ENCODE data around the gene RPA1.
A peak's percentile ranks its signal among the peaks of the same experiment; 100 is the strongest.
"Not testable (repeated sequence)": the region's sequence is repeated elsewhere in the genome, so short reads cannot be mapped to it uniquely, and the experiment has no call there.

Gene RPA1

DNA sequence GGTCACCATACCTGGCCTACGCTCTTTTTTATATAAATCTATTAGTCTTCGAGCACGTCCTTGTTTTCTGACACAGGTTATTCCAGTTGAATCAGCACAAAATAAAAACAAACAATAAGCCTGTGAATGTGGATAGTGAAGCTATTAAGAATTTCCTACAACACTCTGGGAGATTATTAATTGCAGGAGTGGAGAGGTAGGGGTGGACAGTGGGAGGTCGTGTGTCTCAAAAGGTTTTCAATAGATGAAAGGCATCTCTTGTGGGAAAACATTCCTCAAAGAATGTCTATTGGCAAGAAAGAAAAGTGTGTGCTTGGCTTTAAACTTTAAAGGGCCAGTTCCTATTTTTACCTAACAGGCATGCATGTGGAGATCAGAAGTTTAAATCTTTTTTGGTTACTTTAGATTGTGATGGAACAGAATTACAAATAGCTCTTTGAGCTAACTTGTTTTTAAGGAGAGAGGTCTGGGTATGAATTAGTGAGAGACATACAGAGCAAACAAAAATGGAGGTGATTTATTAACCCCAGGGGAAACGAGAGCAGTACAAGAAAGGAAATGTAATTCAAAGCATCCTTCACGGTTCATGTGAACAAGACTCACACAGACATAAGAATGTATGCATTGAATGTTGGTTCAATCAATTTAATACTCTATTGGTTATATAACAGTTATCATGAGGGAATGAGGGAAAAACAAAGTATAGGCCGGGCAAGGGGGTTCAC is 9.1 kb upstream of the RPA1 start:
- no peak for DNase-seq

DNA sequence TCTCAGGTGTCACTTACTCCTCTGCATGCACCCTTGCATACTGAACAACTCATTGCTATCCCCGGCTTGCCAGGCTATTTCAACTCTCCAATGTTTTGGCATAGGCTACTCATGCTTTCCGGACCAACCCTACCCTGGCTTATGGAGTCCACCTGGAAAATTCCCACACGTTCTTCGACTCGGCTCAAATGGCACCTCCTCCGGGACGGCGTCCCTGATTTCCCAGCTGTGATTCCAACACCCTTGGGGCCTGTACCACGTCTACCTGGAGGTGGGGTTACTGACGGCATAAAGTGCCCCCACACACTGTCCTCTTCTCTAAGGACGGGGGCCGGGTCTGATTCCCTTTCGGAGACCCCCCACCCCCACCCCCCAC is 601 bp upstream of the RPA1 start:
- peak; percentile 68 for DNase-seq

DNA sequence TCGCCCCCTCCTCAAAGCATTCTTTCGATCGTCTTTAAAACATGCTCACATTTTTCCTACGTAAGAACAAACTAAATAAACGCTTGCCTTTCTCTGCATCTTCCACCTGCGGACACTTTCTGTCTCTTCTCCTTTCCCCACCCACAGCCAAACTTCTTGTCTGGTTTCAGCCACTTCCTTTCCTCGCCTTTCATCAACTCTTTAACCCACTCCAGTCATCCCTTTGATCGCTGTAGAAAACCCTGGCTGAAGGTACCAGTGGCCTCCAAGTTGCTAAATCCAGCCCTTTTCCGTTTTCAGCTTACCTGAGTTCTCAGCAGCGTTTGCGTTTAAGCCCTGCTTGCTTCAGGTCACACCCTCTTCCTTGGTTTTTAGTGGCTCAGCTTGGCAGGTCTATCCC is 483 bp downstream of the RPA1 start:
- peak; percentile 66 for DNase-seq

DNA sequence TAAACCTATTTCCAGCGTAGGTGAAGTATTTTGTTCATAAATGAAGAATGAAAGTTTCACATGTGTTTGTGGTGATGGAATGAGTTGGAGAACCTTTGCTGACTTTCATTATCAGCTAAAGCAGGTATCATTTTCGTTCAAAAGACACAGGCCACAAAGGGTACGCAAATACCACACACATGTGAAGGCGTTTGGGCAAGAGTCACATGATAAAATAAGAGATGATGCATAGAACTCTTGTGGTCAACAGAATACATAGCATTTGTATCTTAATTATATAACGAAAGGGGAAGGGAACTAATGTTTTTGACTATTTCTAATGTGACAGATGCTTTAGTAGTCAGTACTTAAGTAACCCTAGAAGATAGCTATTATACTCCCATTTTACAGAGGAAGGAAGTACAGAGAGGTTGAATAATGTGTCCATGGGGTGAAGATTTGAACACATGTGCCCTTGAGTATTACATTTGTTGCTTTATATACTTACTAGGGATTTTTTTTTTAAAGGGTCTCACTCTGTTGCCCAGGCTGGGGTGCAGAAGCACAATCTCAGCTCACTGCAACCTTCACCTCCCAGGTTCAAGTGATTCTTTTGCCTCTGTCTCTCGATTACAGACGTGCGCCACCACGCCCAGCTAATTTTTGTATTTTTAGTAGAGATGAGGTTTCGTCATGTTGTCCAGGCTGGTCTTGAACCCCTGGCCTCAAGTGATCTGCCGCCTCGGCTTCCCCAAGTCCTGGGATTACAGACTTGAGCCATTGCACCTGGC is 4.8 kb downstream of the RPA1 start:
- DNase-seq = no peak

DNA sequence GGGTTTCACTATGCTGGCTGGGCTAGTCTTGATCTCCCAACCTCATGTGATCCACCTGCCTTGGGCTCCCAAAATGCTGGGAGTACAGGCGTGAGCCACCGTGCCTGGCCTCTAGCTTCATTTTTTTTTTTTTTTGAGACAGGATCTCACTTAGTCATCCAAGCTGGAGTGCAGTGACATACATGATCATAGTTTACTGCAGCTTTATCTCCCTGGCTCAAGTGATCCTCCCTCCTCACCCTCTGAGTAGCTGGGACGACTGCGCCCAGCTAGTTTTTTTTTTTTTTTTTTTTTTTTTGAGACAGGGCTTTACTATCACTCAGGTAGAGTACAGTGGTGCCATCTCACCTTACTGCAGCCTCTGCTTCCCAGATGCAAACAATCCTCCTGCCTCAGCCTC is 9.7 kb downstream of the RPA1 start:
- no peak for DNase-seq

DNA sequence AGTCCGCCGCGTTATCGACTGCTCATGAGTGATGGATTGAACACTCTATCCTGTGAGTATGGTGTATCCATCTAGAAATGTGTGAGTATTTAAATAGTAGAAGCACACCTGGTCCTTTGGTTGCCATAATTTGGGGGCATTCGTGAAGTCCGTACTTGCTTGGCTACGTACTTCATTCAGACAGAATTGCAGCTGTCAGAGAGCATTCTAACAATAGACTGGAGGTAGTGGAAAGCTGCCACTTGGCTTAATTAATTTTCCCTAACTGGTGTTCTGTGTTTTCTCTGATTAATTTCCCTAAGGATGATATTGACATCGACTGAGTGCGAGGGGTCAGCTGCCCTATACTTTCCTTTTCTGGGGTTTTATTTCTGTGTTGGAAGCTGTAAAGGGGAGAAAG is 14.1 kb downstream of the RPA1 start:
- no peak for DNase-seq

DNA sequence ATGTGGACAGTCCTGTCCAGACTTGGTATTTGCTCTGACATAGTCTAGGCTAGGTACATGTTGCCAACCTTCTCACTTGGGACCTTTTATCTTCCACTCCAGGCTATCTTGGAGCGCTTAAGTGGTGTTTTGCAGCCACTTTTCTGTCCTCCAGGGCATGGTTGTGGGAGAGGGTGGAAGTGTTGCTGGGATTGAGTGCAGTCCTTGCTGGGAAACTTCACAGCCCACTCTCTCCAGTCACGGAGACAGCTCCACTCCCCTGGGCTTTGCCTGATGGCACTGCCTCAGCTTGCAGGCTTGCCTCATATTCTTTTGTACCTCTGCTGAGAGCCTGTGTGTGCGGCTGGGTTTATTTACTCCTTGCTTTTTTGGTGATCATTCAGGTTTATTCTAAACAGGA is 17.4 kb downstream of the RPA1 start:
- no peak for DNase-seq

DNA sequence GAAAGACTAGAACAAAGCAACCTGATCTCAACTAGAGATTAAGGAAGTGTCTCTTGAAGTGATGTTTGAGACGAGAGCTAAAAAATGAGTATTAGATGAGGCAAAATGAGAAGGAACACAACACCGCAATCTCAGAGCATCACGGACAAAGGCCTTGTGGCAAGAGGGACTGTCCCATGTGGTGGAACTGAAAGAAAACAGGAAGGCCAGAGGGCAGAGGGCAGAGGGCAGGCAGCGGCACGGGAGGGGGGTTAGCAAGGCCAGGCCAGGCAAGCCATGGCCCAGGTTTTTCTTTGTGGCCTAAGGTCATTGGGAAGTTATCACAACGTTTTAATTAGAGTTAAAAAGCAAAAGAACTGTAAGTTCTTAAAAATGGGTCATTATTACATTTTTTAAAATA is 22.5 kb downstream of the RPA1 start:
- DNase-seq = no peak

DNA sequence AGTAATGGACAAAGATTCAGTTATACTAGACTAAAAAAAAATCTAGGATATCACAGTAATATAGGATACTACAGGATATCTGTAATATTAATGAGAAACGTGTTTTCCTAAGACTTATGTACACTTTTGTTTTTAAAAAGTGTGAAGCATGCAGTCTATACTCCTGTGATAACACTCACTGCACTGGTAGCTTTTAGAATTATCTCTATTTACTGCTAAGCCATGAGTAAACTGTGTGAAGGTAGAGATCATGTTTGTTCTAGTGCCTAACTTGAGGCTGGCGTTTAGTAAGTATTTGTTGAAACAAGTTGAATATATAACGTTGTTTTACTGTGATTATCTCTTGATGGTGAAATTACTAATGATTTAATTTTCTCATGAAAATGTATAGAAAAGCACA is 23.9 kb downstream of the RPA1 start:
- DNase-seq = no peak

DNA sequence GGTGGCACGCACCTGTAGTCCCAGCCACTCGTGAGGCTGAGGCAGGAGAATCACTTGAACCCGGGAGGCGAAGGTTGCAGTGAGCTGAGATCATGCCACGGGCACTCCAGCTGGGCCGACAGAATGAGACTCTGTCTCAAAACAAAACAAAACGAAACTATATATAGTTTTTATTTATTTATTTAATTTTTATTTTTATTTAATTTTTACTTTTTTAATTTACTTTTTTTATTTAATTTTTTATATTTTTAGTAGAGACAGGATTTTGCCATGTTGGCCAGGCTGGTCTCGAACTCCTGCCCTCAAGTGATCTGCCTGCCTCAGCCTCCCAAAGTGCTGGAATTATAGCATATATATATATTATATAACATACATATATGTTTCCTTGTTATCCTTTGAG is 26.7 kb downstream of the RPA1 start:
- DNase-seq = not testable (repeated sequence)

DNA sequence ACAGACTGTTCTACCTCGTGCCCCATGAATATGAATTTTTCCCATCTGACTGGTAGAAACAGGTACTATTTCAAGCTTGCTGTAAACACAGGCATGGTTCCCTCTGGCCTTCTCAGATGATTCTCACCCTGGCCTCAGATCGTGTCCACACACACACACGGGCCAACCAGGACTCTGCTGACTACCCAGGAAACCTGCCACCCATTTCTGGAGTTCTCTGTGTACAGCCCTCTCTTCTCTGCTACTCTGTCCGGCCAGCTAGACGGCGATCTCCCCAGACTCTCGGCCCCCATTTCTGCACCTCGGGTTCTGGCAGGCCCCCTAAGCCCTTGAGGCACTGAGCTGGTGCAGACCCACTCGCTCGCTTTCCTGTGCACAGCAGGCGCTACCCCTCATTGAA is 31.2 kb downstream of the RPA1 start:
- no peak for DNase-seq

DNA sequence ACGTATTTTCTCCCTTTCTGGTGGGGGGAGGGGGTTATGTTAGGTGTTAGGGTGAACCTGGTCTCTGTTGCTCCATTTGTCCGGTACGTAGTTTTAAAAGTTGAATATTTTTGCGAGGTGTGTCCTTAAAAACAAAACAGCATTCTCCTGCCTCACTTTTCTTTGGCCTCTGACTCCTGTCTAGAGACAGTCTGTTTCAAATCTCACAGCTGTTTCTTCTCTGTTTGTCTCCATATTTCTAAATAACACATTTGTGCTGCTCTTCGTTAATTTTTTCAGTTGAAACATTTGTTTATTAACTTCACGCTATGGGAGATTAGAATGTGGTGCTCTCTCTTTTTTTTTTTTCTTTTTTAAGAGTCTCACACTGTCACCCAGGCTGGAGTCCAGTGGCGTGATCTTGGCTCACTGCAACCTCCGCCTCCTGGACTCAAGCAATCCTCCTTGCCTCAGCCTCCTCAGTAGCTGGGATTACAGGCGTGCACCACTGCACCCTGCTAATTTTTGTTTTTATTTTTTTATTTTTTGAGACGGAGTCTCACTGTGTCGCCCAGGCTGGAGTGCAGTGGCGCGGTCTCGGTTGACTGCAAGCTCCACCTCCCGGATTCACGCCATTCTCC is 31.7 kb downstream of the RPA1 start:
- DNase-seq = no peak

DNA sequence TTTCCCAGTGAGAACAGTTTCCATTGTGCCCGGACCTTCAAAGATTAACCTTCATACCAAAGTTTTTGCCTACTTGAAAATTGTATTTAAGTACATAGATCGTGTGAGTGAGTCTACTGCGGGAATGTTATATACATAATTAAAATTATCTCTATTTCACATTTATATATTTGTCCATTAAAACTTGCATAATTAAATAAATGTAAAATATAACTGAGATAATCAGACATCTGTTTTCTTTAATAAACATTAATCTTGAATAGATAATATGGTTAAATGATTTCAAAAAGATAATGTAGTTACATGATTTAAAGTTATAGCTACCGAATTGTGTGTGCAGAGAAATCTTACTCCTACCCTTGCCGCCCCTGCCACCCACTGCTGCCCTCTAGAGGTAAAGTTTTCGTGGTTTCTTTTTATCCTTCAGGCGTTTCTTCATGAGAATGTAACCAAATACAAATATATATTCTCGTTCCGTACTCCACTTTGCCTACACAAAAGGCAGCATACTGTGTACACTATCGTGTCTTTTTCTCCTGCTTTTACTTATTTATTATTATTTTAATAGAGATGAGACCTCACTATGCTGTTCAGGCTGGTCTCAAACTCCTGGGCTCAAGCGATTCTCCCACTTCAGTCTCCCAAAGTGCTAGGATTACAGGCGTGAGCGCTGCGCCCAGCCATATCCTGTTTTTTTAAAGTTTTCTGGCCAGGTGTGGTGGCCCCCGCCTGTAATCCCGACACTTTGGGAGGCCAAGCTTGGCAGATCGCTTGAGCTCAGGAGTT is 35.6 kb downstream of the RPA1 start:
- DNase-seq = peak; percentile 74

DNA sequence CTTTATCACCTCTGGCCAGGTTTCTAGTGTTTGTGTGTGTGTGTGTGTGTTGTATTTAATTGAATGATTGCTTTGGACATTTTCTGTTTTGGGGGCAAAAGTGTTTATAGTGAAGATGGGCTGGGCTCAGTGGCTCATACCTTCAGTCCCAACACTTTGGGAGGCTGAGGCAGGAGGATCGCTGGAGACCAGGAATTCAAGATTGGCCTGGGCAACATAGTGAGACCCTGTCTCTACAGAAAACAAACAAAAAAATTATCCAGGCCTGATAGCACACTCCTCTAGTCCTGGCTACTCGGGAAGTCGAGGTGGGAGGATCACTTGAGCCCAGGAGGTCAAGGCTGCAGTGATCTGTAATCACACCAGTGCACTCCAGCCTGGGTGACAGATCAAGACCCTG is 37.5 kb downstream of the RPA1 start:
- DNase-seq = no peak

DNA sequence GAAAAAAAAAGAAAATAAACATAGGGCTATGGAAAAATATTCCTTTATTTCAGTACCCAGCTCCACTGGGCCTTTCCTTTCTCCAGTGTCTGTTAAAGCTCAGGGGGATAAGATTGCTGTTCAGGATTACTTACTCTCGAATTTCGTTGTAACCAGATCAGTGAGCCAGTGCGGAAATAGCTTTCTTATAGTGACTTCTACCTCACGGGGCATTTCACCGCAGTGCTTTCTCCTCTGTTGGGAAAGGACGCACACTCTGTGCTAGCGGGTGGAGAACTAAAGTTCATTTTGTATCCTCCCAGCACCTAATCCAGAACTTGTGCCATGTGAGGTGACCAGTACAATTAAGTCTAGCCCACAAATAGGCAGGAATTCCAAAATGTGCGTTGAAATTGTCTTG is 38.3 kb downstream of the RPA1 start:
- DNase-seq = peak; percentile 46

DNA sequence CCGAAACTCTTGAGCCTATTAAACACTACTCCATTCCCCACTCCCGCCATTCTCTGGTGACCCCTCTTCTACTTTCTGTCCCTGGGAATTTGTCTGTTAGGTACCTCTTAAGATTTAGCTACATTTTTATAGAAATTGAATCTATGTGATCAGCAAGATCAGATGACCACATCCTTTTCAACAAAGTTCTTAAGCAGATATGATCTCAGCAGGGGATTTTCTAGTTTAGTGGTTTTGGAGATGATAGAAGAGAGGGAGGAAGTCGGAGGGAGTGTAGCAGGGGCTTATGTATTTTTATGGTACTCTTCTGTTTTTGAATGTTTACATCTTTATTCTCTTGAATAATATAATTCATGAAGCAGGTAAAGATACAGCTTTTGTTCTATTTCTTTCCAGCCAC is 40.8 kb downstream of the RPA1 start:
- no peak for DNase-seq

DNA sequence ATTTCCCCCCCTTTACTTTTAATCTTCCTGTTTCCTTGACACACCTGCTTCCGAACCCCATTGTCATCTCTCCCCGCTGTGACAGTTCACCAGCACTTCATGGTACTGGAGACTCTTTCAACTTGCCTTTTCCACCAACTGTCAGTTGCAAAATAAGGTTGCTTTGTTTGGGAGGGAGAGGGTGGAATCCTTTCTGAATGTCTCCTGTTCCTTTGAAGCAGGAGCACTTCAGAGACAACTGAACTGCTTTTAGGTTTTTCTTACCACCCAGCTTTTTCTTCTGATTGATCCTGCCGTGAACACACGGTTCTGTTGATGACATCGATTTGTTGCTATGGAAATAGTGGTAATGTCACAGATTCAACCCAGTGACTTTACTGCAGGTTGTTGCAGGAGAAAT is 42.0 kb downstream of the RPA1 start:
- DNase-seq = no peak

DNA sequence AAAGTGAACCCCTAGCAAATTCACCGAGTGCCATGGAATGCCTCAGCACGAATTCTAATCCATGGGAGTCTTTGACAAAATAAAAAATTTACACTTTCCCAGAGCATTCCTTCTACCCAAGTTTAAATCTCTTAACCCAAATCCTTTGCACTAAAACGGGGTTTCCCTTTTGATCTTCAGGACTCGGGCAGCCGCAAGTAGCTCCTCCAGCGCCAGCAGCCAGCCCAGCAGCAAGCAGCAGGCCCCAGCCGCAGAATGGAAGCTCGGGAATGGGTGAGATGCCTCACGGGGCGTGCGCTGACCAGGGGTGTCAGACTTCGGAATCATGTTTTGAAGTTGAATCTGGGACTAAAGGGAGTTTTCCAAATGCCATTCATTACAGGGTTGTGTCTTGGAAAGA is 42.4 kb downstream of the RPA1 start:
- DNase-seq = no peak

DNA sequence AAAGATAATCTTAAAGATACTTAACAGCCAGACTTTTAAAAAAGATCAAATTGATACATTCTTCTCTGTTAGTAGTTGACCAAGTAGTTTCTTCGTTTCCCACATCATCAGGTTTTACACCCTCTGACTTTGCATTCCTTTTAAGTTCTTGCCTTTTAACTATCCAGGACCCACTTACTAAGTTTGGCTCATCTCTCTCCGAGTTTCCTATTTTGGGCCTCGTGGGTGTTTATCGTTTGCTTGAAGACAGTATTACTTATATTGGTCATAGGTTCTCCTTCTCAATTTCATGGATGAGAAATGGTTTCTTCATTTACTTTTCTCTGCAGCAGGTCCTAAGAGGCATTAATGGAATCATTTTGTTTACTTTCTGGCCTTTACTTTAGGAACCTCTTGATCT is 43.2 kb downstream of the RPA1 start:
- DNase-seq = no peak

DNA sequence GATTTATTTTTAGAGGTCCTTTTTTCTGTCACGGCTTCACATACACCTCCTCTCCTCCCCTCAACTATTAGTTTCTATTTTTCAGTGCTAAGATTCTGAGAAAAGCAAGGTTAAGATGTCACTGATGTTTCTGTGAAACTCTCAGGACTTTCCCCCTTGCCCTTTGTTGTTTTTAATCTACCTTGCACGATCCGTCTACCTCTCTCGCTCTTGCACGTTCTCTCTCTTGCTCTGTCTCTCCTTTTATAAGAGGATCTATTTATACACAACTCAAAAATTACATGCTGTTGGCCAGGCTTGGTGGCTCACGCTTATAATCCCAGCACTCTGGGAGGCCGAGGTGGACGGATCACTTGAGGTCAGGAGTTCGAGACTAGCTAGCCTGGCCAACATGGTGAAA is 43.6 kb downstream of the RPA1 start:
- DNase-seq = no peak

DNA sequence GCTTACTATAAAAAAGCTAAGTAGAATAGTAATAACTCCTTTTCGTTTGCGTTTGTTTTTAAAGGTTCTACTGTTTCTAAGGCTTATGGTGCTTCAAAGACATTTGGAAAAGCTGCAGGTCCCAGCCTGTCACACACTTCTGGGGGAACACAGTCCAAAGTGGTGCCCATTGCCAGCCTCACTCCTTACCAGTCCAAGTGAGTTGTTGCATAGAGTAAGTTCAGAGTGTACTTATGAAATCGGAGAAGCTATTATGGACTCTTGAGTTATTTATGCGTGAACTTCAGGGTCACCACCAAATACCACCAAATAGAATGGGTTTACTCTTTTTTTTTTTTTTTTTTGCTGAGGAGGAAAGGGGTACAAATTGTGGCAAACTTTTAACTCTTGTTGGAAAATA is 45.8 kb downstream of the RPA1 start:
- no peak for DNase-seq

DNA sequence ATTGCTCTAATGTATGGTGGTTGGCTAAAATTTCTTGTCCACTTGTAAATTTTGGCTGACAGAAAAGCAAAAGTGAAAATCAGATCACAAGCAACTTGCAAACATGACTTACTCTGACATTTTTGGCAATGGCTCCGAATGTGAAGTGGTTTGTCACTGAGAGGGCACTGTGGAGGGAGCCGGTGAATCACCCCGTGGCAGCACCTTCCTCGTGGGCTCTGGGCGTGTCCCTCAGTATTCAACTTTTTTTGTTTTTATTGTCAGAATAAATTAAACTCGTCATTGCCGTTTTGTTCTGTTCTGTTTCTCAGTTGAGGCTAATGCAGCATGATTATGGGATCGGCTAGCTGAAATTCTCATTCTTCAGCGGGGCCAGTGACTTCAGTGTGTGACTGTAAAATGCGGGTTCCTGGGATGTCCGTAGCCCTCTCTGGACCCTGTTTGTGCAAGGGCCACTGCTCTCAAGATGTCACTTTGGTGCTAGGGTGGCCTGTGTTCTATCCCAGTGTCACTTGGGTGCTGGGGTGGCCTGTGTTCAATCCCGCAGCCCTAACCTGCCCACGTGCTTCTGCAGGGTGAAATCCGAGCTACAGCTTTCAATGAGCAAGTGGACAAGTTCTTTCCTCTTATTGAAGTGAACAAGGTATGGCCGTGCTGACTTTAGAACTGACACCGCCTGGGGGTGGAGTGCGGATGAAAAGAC is 48.8 kb downstream of the RPA1 start:
- no peak for DNase-seq
